HG02970 (cell line): ENCODE data around the gene COPZ1.

Experiments used
- ATAC-seq: cut with Tn5 transposase; IDR thresholded peaks from one replicate; pipeline ENCODE4 v1.9.1; 2021; ENCODE audit warnings: mild to moderate bottlenecking, moderate library complexity, moderate number of reproducible peaks; ENCODE audit not compliant: unreplicated experiment, low FRiP score

COPZ1 gene

GRCh38 chr12:54357506-54358190 lies 32.7 kb downstream of the COPZ1 start:
- ATAC-seq, result no peak

DNA sequence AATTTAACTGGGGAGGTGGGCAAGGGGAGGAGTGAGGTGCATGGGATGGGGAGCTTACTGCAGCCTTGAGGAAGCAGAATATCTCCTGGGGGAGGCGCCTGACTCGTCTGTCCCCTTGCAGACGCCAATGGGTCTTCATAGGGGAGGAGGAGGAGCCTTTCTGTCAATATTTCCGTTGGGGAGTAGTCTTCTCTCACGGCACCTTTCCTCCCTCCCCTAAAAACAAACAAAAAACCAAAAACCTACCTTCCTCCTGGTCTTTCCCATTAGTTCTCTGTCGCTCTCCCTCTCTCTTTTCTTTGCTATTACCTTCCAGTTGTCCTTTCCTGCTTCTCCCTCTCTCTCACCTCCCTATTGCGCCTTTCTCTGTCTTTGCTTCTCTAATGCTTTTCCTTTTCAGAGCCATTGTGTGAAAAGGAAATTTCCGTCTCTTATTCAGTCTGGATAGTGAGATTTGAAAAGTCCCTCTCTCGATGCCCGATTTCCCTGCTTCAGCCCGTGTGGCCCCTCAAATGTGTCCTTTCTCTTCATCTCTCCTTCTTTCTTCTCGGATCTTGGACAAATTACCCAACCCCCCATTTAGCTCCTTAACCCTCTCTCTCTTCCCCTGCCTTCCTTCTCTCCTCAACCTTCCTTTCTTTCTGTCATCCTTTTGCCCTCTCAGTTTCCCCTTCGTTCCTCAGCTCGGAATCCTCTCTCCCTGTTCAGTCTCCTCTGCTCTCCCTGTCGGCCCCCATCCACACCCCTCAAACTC lies 33.4 kb downstream of the COPZ1 start:
- no peak for ATAC-seq

DNA sequence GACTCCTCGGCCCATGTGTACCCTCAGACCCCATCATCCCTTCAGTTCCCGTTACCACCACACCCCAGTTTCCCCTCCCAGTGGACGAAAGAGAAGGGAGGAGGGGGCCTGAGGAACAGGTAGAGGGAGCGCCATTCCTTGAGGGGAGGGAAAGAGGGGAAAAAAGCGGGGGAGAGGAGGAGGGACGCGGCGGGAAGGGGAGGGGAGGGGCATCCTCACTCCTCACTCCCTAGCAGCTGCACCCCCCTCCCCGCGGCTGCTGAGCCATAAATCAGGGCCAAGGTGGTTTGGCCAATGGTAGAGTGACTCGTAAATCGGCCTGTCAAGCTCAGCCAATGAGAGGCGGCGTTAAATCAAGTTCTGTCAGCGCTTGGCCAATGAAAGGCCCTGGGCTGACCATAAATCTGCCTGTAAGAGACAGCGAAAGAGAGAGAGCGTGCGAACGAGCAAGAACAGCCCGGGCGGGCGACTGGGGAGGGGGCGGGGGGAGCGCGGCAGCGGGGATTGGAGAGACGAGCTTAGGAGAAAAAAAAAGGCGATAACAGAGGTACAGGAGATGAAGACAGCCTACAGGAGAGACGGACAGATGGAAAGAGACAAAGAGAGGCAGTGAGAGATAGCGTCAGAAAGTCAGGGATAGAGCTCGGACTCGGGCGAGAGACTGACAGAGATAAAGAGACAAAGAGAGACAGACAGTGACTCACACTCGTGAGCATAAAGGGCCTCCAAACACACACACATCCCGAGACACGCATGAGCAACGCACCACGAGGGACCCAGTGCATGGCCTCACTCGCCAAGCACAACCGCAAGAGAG lies 34.2 kb downstream of the COPZ1 start:
- ATAC-seq, result peak; percentile 96

DNA sequence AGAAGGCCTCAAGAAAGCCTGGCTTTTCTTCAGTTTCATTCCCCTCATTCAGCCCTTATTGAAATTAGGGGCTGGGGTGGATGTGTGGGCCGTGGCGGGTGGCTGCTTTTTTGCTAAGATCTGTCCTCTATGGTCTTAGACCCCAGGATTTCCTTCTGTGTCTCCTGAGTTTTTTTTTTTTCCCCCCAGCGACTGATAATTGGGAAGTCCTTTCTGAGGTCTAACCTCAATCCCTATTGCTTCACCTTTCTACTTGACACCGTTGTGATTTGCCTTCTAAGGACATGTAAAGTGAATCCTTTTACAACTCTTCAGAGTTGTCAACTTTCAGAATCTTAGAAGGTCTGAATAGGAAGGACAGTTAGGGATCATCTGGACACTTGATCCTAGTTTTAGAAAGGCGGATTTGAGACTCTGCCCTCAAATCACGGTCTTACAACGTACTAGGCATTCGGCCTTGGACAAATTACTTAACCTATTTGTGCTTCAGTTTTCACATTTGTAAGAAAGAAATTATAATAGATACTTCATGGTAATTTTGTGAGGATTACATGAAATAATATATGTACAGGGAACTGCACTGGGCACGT lies 34.9 kb downstream of the COPZ1 start:
- no peak for ATAC-seq

DNA sequence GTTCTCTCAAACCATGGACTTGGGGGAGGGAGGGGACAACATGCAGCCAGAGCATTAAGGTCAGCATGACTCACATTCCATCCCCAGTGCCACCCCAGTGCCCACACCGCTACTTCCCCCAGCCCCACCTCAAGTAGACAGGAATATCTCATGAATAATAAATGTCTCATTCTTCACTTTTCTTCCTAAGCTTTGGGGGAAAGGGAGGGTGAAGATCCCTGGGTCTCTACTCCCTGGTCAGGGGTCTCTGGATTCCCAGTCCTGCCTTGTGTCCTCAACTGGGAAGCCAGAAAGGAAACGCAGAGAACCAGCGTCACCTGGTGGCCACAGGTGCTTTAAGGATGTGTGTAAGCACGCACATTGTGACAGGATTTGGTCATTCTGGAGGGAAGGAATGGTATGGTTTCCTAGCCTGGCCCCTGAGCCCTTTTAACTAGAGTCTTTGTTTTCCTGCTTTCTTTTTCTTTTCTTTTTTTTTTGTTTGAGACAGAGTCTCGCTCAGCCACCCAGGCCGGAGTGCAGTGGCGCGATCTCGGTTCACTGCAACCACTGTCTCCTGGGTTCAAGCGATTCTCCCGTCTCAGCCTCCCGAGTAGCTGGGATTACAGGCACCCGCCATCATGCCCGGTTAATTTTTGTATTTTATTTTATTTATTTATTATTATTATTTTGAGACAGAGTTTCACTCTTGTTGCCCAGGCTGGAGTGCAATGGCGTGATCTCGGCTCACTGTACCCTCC lies 36.0 kb downstream of the COPZ1 start:
- ATAC-seq, result no peak

- no peak for ATAC-seq
These were observed 38.1 kb downstream of the COPZ1 start for GRCh38 chr12:54363047-54363446.

DNA sequence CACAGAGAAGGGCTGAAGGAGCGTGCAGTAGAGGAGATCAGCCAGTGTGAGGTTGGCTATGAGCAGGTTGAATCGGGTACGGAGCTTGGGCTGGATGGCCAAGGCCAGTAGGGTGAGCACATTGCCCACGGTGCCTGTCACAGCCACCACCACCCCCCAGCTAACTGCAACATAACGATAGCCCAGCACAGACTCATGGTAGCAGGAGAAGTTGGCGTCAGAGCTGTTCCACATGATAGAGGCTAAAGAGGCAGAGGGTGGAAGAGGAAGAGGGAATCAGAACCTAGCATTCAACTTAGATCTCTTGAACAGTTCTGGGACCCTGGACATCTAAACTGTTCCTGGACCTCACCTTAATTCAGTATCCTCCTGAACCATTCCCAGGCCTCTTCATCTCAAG lies 38.7 kb downstream of the COPZ1 start:
- no peak for ATAC-seq

DNA sequence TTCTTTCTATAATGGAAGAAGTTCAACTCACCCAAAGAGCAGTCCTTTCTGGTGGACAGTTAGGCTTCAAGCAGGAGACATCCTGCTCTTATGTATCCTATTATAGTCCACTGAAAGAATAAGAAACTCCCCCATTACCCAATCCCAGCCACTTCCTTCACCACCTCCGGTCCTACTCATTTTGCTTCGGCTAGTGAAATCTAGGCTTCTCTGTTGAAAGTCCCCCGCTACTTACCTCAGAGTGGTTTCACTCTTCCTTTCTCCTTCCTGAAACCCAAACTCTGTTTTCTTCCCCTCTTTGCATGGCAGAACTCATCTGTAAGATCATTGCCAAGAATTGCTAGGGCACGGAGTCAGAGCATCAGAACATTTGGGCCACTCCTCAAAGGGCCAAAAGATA lies 39.5 kb downstream of the COPZ1 start, which contains the start of gene GPR84:
GPR84 (minus strand) TSS at position 74 of the 400 bp plus-strand sequence. CDS start 635 bp downstream, outside the sequence.
- no peak for ATAC-seq

DNA sequence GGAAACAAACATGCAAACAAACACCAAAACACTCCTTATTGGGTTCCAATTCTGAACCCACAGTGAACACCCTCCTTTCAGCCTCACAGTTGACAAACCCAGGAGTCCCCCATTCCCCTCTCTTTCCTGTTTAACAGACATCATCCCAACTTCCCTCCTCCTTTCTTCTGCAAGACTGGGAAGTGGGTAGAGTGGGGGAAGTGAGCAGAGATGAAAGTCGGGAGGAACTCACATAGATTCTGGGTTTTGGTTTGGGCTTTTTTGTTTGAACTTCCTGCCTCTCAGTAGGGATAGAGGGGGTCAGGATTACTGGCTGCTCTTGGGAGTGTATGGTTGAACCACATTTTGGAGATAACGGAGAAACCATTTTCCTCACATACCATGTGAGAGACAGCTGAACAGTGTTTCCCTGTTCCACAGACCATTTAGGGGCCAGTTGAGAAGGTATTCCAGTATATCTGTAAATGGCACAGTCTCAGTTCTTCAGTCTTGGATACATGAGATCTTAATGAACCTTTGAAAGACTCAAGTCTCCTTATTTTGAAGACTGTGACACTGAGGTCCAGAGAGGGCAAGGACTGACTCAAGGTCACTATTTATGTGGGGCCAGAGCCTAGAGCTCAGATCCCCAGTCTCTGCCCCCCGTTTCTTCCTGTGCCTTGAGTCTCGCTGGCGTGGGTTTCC lies 43.2 kb downstream of the COPZ1 start:
- ATAC-seq, result no peak

- no peak for ATAC-seq
These were observed 44.0 kb downstream of the COPZ1 start for GRCh38 chr12:54368709-54369596.

DNA sequence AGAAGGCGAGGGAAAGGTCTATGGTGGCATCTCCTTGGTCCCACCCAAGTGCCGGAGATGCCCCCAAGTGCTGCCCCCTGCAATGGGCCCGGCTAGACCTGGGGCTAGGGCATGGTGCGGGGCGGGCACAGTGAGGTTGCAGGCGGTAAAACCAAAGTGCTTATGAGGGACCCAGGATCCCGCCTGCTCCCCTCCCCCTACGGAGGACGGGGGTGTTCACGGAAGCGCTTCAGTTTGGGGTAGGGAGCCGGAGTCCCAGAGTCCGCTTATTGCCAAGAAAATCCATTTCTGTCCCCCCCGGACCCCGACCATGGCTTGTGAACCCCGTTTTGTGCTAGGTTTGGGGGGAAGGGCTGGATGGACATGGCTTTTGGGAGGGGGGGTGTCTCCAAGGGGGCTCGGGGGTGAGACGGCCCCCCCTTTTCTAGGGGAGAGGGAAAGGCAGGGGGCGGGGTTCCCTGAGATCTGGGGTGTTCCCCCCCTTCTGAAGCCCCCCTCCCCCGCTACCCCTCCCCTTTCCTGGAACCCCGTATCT lies 44.7 kb downstream of the COPZ1 start:
- no peak for ATAC-seq

DNA sequence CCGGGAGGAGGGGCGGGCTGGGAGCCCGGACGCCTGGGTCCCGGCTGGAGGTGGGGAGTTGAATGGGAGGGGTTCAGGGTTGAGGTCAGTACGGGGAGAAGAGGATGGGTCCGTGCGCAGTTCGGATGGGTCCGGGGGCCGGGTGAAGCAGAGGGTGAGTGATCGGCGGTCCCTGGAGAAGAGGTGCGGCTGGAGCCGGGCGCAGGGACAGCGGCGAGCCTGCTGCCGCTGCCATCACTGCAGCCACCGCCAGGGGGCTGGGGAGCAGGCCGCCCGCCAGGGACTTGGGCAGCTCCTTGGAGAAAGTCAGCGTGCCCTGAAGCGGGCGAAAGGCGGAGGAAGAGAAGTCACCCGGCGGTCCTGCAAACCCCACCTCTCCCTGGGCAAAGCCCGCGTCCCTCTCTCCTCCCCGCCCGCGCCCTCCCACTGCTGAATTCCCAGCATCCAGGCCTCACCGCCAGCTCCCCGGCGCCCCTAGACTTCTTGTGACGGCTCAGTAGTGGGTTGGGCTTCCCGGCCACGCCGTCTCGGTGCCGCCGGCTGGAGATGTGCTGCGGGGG lies 45.3 kb downstream of the COPZ1 start:
- no peak for ATAC-seq

DNA sequence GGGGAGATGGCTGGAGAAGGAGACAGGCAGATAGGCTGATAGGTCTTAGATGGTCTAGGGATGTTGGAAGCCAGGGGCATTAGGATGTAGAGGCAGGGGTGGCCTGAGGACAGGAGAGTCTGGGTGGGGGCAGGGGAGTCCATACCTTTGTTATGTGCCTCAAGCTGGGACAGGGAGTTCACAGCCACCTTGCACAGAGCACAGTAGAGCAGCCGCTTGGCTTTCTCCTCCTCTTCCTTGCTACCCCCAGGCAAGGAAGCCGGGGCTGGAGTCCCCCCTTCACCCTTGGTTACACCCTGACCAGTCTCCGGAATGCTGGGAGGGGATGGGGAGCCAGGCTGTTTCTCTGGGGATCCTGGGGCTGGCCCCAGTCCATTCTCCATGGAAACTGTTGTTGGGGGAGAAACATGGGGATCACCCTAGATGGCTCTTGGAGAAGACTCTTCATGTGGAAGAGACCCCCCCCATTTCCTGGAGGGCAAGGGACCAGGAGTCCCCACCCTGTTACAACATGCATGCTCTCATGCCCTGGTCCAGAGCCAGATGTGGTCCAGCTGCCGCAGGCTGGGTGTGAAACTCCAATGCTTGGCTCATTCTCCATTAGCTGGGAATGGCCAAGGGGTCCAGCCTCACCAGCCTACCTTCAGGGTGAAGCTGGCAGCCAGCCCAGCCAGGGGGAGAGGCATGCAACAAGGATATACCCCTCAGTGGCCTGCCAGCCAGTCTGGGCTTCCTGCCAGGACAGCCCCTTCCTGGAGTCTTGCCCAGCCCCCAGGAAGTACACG lies 46.6 kb downstream of the COPZ1 start:
- ATAC-seq, result no peak

DNA sequence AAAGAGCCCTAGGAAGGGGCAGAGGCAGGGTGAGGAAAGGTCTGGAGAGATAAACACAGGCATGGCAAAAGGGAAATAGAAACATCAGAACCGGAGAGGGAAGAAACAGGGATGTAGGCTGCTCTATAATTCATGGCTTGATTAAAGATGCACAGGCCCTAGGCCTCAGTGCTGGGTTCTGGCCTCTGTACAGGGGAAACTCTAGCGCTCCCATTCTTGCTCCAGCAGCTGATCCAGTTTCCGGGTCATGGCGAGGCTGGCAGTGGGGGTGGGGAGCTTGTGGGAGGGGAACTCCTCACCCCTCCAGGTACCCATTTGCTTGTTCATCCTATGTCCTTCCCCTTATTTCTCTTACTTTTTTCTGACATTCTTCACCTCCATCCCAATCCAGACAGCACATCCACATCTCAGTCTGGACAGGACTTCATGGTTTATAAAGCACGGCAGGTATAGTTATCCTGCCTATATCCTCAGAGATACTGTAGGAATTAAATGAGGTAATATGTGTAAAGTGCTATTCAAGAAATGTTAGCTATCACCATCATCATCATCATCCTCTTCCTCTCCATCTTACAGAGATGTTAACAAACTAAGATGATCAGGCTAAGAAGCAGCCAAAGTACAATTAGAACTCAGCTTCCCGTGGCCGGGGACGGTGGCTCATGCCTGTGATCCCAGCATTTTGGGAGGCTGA lies 47.3 kb downstream of the COPZ1 start:
- no peak for ATAC-seq

- ATAC-seq, result no peak
These were observed 49.0 kb downstream of the COPZ1 start for GRCh38 chr12:54373649-54374561.
